NCI-H187 (cell line): ENCODE data around the gene USP21.
"Not testable (repeated sequence)": the region's sequence is repeated elsewhere in the genome, so short reads cannot be mapped to it uniquely, and the experiment has no call there.

ENCODE experiments used
- DNase-seq, 2 experiments: peaks; one replicate each; lab custom pipeline; 2025; lab: John Stamatoyannopoulos, UW

USP21 gene

GRCh38 chr1:161159087-161159912, at the start of gene USP21:
USP21 (plus strand) TSS chr1:161159500; CDS start chr1:161160641, 1,141 bp downstream.
- peak; percentile 96 to 98 for DNase-seq

- no peak for DNase-seq
These were observed 48.2 kb upstream of the USP21 start for GRCh38 chr1:161111117-161111516.

DNA sequence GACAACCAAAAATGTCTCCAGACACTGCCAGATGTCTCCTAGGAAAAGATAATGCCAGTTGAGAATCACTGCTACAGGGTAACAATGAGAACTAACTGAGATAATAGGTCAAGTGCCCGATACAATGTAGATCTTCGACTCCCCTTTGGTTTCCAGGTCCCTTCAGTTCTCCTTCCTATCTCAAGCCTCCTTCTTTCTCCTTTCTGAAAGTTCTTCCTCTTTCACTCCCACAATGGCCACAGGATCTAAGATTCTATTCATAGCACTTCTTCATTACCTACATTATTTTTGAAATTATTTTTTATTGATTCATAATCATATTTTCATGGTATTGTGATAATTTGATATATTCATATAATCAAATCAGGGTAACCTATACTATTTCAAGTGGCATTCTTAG, 47.8 kb upstream of the USP21 start:
- DNase-seq: no peak

- no peak for DNase-seq
These were observed 45.4 kb upstream of the USP21 start for GRCh38 chr1:161113915-161114314.

DNA sequence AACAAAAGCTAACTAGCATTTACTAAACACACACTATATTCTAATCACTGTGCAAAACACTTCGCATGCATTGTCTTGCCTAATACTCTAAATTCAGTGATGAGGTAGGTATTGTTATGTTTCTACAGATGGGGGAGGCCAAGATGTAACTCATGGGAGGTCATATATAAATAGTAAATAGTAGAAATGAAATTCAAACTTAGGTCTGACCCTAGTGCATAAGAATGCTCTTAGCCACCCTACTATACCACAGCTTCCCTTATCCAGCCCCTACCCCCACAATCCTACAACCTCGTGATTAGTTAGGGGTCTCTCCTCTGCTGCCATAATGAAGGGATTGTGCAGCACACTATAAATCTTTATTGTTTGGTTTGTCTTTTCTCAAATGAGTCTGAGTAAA, 44.7 kb upstream of the USP21 start:
- no peak for DNase-seq

- DNase-seq: no peak
These were observed 44.1 kb upstream of the USP21 start for GRCh38 chr1:161115132-161115711.

- DNase-seq: not testable (repeated sequence)
These were observed 43.3 kb upstream of the USP21 start for GRCh38 chr1:161115961-161116360.

DNA sequence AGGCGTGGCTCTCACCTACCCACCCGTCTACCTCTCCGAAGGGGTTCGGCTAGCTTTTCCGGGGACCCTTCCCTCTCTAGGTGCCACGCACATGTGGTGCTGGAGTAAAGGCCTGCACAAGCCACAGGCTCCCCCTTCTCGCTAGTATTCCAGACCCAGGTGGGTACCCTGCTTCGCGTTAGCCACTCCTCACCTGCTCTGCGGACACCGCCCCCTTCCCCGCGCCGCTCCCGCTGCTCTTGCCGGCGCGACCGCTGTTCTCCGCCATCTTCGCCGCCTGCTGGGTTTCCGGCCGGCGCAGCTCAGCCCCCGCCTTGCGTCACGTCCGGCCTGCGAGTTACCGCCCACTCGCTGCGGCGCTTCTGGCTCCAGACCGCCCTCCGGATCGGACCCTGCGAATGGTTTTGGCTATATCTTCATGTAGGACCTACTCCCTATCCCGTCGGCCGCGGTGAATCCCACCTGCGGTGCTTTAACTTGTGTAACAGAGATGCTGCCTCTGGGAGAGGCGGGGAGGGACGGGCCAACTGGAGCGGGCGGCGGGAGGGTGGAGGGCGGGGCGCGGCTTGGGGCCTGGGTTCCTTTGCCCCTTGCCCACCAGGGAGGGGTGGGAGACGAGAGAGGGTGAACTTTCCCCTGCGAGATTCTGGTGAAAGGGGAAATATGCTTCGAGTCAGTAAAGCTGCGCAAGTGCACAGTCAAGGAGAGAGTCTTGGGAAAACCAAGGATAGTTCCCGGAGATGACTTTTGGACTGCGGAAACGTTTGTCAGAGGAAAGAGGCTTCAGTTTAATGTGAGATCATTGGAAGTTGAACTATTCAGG, 41.3 kb upstream of the USP21 start, which contains the start of the genes NIT1 and PFDN2:
Gene NIT1, plus strand, starts transcription at position 347 of the 823 bp plus-strand sequence. Its CDS starts 72 bp downstream, at position 419.
Gene PFDN2, minus strand, starts transcription at position 279 of the 823 bp plus-strand sequence. Its CDS starts 11 bp downstream, at position 268.
- peak; percentile 82 to 96 for DNase-seq

- no peak for DNase-seq
These were observed 40.0 kb upstream of the USP21 start for GRCh38 chr1:161119092-161119903.

GRCh38 chr1:161121042-161121650, 38.2 kb upstream of the USP21 start:
- no peak for DNase-seq

GRCh38 chr1:161121834-161122233, 37.5 kb upstream of the USP21 start:
- no peak for DNase-seq

GRCh38 chr1:161122967-161123366, 36.3 kb upstream of the USP21 start:
- no peak for DNase-seq

- no peak for DNase-seq
These were observed 31.7 kb upstream of the USP21 start for GRCh38 chr1:161127649-161128048.

- no peak for DNase-seq
These were observed 30.5 kb upstream of the USP21 start for GRCh38 chr1:161128591-161129420.

- DNase-seq: no peak
These were observed 29.0 kb upstream of the USP21 start for GRCh38 chr1:161130266-161130665.

- DNase-seq: no peak
These were observed 27.5 kb upstream of the USP21 start for GRCh38 chr1:161131523-161132409.

GRCh38 chr1:161132410-161133219, 26.7 kb upstream of the USP21 start, which contains the start of gene DEDD:
DEDD (minus strand) TSS chr1:161132667; CDS start chr1:161124462, 8,205 bp downstream.
- peak; percentile 98 for DNase-seq

DNA sequence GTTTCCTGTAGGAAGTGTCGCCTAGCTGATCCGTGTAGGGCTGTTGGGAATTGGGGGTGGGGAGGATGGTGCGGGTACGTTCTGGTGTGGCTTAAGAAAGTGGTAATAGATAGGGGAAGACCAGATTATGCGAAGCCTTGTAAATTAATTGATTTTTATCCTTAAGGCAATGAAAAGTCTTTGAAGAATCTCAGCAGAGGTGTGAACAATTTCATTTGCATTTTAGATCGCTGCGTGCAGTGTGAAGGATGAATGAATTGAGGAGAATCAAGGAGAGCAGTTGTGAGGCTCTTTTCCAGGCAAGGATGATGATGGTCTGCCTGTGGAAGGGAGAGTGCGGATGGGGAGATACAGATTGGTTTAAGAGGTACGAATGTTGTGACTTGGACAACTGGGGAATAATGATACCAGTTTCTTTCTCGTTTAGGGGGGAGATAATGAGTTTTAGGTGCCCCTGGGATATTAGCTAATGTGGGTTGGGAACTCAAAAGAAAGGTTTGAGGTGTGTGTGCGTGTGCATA, 26.0 kb upstream of the USP21 start:
- no peak for DNase-seq
